ENCODE measurements around the gene ARHGAP25.

DNA sequence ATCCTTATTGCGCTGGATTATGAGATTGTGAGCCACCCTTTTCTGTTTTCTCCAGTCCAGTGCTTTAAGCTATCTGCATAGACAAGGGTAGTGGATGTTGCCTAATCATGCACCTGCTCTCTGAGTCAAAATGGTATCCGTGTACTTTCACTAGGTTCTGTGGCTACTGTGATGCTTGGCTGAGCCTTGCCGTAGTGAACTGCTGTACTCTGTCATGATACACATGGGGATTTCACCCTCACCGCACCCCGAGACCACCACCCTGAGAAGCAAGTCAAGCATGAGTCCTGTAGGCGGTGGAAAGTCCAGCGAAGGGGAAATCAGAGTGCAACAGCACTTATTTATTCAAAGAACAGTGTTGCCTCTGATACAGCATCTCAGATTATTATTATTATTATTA is 55.0 kb downstream of the ARHGAP25 start:
- TF ChIP-seq, protein P1, sequence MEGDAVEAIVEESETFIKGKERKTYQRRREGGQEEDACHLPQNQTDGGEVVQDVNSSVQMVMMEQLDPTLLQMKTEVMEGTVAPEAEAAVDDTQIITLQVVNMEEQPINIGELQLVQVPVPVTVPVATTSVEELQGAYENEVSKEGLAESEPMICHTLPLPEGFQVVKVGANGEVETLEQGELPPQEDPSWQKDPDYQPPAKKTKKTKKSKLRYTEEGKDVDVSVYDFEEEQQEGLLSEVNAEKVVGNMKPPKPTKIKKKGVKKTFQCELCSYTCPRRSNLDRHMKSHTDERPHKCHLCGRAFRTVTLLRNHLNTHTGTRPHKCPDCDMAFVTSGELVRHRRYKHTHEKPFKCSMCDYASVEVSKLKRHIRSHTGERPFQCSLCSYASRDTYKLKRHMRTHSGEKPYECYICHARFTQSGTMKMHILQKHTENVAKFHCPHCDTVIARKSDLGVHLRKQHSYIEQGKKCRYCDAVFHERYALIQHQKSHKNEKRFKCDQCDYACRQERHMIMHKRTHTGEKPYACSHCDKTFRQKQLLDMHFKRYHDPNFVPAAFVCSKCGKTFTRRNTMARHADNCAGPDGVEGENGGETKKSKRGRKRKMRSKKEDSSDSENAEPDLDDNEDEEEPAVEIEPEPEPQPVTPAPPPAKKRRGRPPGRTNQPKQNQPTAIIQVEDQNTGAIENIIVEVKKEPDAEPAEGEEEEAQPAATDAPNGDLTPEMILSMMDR (conservative IDR thresholded peaks at IDR 0.05; ENCODE audit: low read depth, low read length) = no peak
- no peak for TF ChIP-seq RAD21 (IDR thresholded peaks at IDR 0.05; ENCODE audit: low read length)
- no peak for TF ChIP-seq MXI1 (IDR thresholded peaks at IDR 0.05; ENCODE audit: borderline replicate concordance, low read depth, low read length)
- TF ChIP-seq, protein P2, sequence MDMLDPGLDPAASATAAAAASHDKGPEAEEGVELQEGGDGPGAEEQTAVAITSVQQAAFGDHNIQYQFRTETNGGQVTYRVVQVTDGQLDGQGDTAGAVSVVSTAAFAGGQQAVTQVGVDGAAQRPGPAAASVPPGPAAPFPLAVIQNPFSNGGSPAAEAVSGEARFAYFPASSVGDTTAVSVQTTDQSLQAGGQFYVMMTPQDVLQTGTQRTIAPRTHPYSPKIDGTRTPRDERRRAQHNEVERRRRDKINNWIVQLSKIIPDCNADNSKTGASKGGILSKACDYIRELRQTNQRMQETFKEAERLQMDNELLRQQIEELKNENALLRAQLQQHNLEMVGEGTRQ (IDR thresholded peaks at IDR 0.05; ENCODE audit: low read depth, low read length) = no peak
- no peak for TF ChIP-seq CEBPB (IDR thresholded peaks at IDR 0.05; ENCODE audit: low read depth, low read length)
